ENCODE measurements around the gene SUN1.
"Not testable (repeated sequence)": the region's sequence is repeated elsewhere in the genome, so short reads cannot be mapped to it uniquely, and the experiment has no call there.

SUN1 gene

GRCh38 chr7:832167-832967 is at the start of gene SUN1:
TSS of gene SUN1 (plus strand) at chr7:832476. CDS start at chr7:832525, 49 bp downstream.
- peak; percentile 69 for DNase-seq (ENCODE audit: low spot score)

- DNase-seq (ENCODE audit: low spot score), result no peak
Observed at GRCh38 chr7:782718-783449, 49.4 kb upstream of the SUN1 start.

GRCh38 chr7:783556-784490 is 48.5 kb upstream of the SUN1 start:
- DNase-seq (ENCODE audit: low spot score), result no peak

- DNase-seq (ENCODE audit: low spot score), result no peak
Observed at GRCh38 chr7:784971-785370, 47.3 kb upstream of the SUN1 start.

- no peak for DNase-seq (ENCODE audit: low spot score)
Observed at GRCh38 chr7:785416-785815, 46.9 kb upstream of the SUN1 start.

GRCh38 chr7:786472-787255 is 45.6 kb upstream of the SUN1 start:
- DNase-seq (ENCODE audit: low spot score), result peak; percentile 54

GRCh38 chr7:787332-788240 is 44.7 kb upstream of the SUN1 start:
- DNase-seq (ENCODE audit: low spot score), result no peak

GRCh38 chr7:791519-791918 is 40.8 kb upstream of the SUN1 start:
- no peak for DNase-seq (ENCODE audit: low spot score)

GRCh38 chr7:794207-794606 is 38.1 kb upstream of the SUN1 start:
- DNase-seq (ENCODE audit: low spot score), result no peak

GRCh38 chr7:794671-795329 is 37.5 kb upstream of the SUN1 start:
- no peak for DNase-seq (ENCODE audit: low spot score)

- not testable (repeated sequence) for DNase-seq (ENCODE audit: low spot score)
Observed at GRCh38 chr7:796434-797169, 35.7 kb upstream of the SUN1 start.

- DNase-seq (ENCODE audit: low spot score), result no peak
Observed at GRCh38 chr7:798921-799470, 33.3 kb upstream of the SUN1 start.

GRCh38 chr7:800692-801091 is 31.6 kb upstream of the SUN1 start:
- no peak for DNase-seq (ENCODE audit: low spot score)

GRCh38 chr7:801351-801750 is 30.9 kb upstream of the SUN1 start:
- not testable (repeated sequence) for DNase-seq (ENCODE audit: low spot score)

GRCh38 chr7:801940-802381 is 30.3 kb upstream of the SUN1 start:
- no peak for DNase-seq (ENCODE audit: low spot score)

GRCh38 chr7:802500-803242 is 29.6 kb upstream of the SUN1 start:
- no peak for DNase-seq (ENCODE audit: low spot score)

GRCh38 chr7:803243-803635 is 29.0 kb upstream of the SUN1 start:
- DNase-seq (ENCODE audit: low spot score), result no peak

GRCh38 chr7:803796-804195 is 28.5 kb upstream of the SUN1 start:
- not testable (repeated sequence) for DNase-seq (ENCODE audit: low spot score)
